HG03342 (cell line): ENCODE measurements around the gene PKMYT1.

Experiments used
- ATAC-seq: cut with Tn5 transposase; IDR thresholded peaks from one replicate; pipeline ENCODE4 v1.9.1; 2021; ENCODE audit warnings: mild to moderate bottlenecking, moderate library complexity; ENCODE audit not compliant: unreplicated experiment

The PKMYT1 gene

GRCh38 chr16:2980227-2981176, at the start of gene PKMYT1:
Gene PKMYT1, minus strand, starts transcription at chr16:2980446. Its CDS starts 789 bp downstream, at chr16:2979657.
- ATAC-seq, result peak; percentile 55

- no peak for ATAC-seq
Measured at GRCh38 chr16:3029491-3030221, 49.4 kb upstream of the PKMYT1 start.

- no peak for ATAC-seq
Measured at GRCh38 chr16:3028716-3029319, 48.6 kb upstream of the PKMYT1 start.

GRCh38 chr16:3027983-3028715, 47.9 kb upstream of the PKMYT1 start:
- ATAC-seq, result no peak

- no peak for ATAC-seq
Measured at GRCh38 chr16:3027489-3027795, 47.2 kb upstream of the PKMYT1 start.

GRCh38 chr16:3026609-3027488, 46.6 kb upstream of the PKMYT1 start:
- ATAC-seq, result no peak

- ATAC-seq, result no peak
Measured at GRCh38 chr16:3026003-3026378, 45.7 kb upstream of the PKMYT1 start.

GRCh38 chr16:3025032-3026002, 45.1 kb upstream of the PKMYT1 start:
- ATAC-seq, result no peak

GRCh38 chr16:3023669-3024478, 43.6 kb upstream of the PKMYT1 start, which contains the start of the genes HCFC1R1 and THOC6:
Gene HCFC1R1, minus strand, starts transcription at chr16:3023942. Its CDS starts 1 bp downstream, at chr16:3023941.
Gene THOC6, plus strand, starts transcription at chr16:3024035. Its CDS starts 292 bp downstream, at chr16:3024327.
- peak; percentile 71 for ATAC-seq

- ATAC-seq, result no peak
Measured at GRCh38 chr16:3023415-3023668, 43.1 kb upstream of the PKMYT1 start.

GRCh38 chr16:3022684-3023414, 42.6 kb upstream of the PKMYT1 start:
- no peak for ATAC-seq

- ATAC-seq, result no peak
Measured at GRCh38 chr16:3022208-3022683, 42.0 kb upstream of the PKMYT1 start.

GRCh38 chr16:3021449-3022207, 41.4 kb upstream of the PKMYT1 start:
- ATAC-seq, result no peak

- no peak for ATAC-seq
Measured at GRCh38 chr16:3020604-3021448, 40.6 kb upstream of the PKMYT1 start.

GRCh38 chr16:3020247-3020603, 40.0 kb upstream of the PKMYT1 start, which contains the start of gene TNFRSF12A:
Gene TNFRSF12A, plus strand, starts transcription at chr16:3020368. Its CDS starts 30 bp downstream, at chr16:3020398.
- no peak for ATAC-seq
